ENCODE measurements around the gene PLEKHD1.

DNA sequence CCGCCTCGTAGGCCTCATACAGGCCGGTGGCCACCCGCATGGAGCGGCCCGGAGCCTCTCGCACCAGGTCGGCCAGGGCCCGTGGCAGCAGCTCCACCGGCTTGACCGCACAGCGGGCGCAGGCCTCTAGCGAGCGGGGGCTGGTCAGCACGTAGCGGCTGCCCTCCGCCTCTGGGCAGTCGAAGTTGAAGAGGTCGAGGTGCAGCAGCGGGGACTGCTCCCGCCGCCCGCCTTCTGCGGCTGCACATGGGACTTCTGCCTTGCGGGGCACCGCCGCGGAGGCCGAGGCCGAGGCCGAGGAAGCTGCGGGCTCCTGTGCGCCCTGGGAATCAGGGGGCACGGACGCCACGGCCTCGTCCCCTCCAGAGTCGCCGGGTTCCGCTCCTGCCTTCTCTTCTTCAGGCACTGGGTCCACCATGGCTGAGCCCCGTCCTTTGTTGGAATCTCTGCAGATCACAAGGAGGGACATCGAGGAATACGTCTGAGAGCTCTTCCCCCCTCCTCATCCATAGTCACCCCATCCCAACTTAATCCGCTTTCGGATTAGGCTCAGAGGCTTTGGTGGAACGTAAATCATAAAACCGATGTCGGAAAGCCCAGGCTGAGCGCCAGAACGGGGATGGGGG lies 88.8 kb downstream of the PLEKHD1 start:
- TF ChIP-seq, protein P1, sequence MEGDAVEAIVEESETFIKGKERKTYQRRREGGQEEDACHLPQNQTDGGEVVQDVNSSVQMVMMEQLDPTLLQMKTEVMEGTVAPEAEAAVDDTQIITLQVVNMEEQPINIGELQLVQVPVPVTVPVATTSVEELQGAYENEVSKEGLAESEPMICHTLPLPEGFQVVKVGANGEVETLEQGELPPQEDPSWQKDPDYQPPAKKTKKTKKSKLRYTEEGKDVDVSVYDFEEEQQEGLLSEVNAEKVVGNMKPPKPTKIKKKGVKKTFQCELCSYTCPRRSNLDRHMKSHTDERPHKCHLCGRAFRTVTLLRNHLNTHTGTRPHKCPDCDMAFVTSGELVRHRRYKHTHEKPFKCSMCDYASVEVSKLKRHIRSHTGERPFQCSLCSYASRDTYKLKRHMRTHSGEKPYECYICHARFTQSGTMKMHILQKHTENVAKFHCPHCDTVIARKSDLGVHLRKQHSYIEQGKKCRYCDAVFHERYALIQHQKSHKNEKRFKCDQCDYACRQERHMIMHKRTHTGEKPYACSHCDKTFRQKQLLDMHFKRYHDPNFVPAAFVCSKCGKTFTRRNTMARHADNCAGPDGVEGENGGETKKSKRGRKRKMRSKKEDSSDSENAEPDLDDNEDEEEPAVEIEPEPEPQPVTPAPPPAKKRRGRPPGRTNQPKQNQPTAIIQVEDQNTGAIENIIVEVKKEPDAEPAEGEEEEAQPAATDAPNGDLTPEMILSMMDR (IDR thresholded peaks at IDR 0.05), result no peak
- TF ChIP-seq EZH2 (IDR thresholded peaks at IDR 0.05; ENCODE audit: borderline replicate concordance, insufficient read depth, low read depth, low read length, poor library complexity, severe bottlenecking), result no peak

Data from B cell (primary cell).